CD14-positive monocyte (primary cell): ENCODE measurements around the gene NHERF2. TPM values are rescaled to one million over a fixed set of nuclear protein-coding genes. Genes with fewer than 3 reads are reported as not detected.

Source experiments
- DNase-seq, 3 donors: peaks; one replicate each; pipeline ENCODE4 v3.0.0-alpha.2; 2011 to 2022
- H2AFZ ChIP-seq: 2 replicates; pipeline ENCODE4 v1.6.0; 2012; ENCODE audit warnings: mild to moderate bottlenecking, low read depth, low read length, inconsistent platforms; ENCODE audit not compliant: insufficient read depth, poor library complexity, severe bottlenecking
- H3K27ac ChIP-seq, 2 donors: 1 replicate in 1 of 2; 2 replicates in 1 of 2; pipeline ENCODE4 v1.5.1; 2012 to 2013; ENCODE audit warnings: low read length in 2 of 2, control low read depth in 1 of 2, inconsistent platforms in 1 of 2, low read depth in 1 of 2, mild to moderate bottlenecking in 1 of 2
- H3K27me3 ChIP-seq, 2 donors: one replicate each; pipeline versions ENCODE4 v1.6.0 to v1.6.1; 2011 to 2013; ENCODE audit warnings: low read length in 2 of 2; ENCODE audit not compliant: control insufficient read depth in 2 of 2, insufficient read depth in 2 of 2
- H3K36me3 ChIP-seq, 2 donors: replicated peaks in 1 of 2; 1 replicate in 1 of 2; 2 replicates in 1 of 2; pipeline versions ENCODE4 v1.5.1 to v1.6.1; 2012 to 2013; ENCODE audit warnings: low read length in 2 of 2, control low read depth in 1 of 2, inconsistent platforms in 1 of 2, mild to moderate bottlenecking in 1 of 2; ENCODE audit not compliant: insufficient read depth in 2 of 2, control insufficient read depth in 1 of 2
- H3K4me1 ChIP-seq, 2 donors: 1 replicate in 1 of 2; 2 replicates in 1 of 2; pipeline versions ENCODE4 v1.5.1 to v1.6.1; 2012 to 2013; ENCODE audit warnings: low read length in 2 of 2, control low read depth in 1 of 2, inconsistent platforms in 1 of 2, mild to moderate bottlenecking in 1 of 2, moderate library complexity in 1 of 2; ENCODE audit not compliant: insufficient read depth in 2 of 2, control insufficient read depth in 1 of 2
- H3K4me2 ChIP-seq: replicated peaks from 2 replicates; pipeline ENCODE3; 2012; ENCODE audit warnings: low read length, moderate library complexity, mild to moderate bottlenecking; ENCODE audit not compliant: poor library complexity, severe bottlenecking; ENCODE audit errors: extremely low read depth
- H3K4me3 ChIP-seq, 3 experiments: fragments of 200-600 bp in 1 of 3; sonication (generic) in 1 of 3; replicated peaks in 1 of 3; 1 replicate in 2 of 3; 2 replicates in 1 of 3; pipeline ENCODE4 v1.5.1; 2011 to 2013; ENCODE audit warnings: low read length in 3 of 3, mild to moderate bottlenecking in 3 of 3, control low read depth in 2 of 3, low read depth in 2 of 3, inconsistent platforms in 1 of 3, moderate library complexity in 1 of 3
- H3K79me2 ChIP-seq: 2 replicates; pipeline ENCODE4 v1.6.0; 2012; ENCODE audit warnings: mild to moderate bottlenecking, control low read depth, inconsistent platforms, low read length, moderate library complexity; ENCODE audit not compliant: insufficient read depth
- H3K9ac ChIP-seq: 2 replicates; pipeline ENCODE4 v1.6.0; 2017; ENCODE audit warnings: low read length, mild to moderate bottlenecking; ENCODE audit not compliant: insufficient read depth, poor library complexity, severe bottlenecking
- H3K9me3 ChIP-seq, 2 donors: replicated peaks in 1 of 2; 1 replicate in 1 of 2; 2 replicates in 1 of 2; pipeline versions ENCODE4 v1.5.1 to v1.6.1; 2012 to 2013; ENCODE audit warnings: low read length in 2 of 2, control low read depth in 1 of 2; ENCODE audit not compliant: control insufficient read depth in 1 of 2, insufficient read depth in 1 of 2
- H4K20me1 ChIP-seq: 2 replicates; pipeline ENCODE4 v1.6.0; 2012; ENCODE audit warnings: mild to moderate bottlenecking, low read length, control low read depth, moderate library complexity; ENCODE audit not compliant: insufficient read depth
- H3K27ac Mint-ChIP-seq, 7 donors: one replicate each; pipeline ENCODE4 v1.8.0; 2020; ENCODE audit warnings: mild to moderate bottlenecking in 7 of 7, mixed read lengths in 7 of 7, moderate library complexity in 6 of 7, inconsistent platforms in 2 of 7
- H3K27me3 Mint-ChIP-seq, 3 donors: one replicate each; pipeline ENCODE4 v1.8.0; 2021 to 2022; ENCODE audit warnings: low read depth in 3 of 3, mild to moderate bottlenecking in 3 of 3, mixed read lengths in 3 of 3, moderate library complexity in 3 of 3, inconsistent platforms in 1 of 3
- H3K36me3 Mint-ChIP-seq, 2 donors: one replicate each; pipeline ENCODE4 v1.8.0; 2020; ENCODE audit warnings: mixed read lengths in 2 of 2, inconsistent platforms in 1 of 2, mild to moderate bottlenecking in 1 of 2
- H3K4me1 Mint-ChIP-seq: one replicate; pipeline ENCODE4 v1.8.0; 2020; ENCODE audit warnings: mild to moderate bottlenecking, mixed read lengths
- H3K4me3 Mint-ChIP-seq, 2 donors: one replicate each; pipeline ENCODE4 v1.8.0; 2020; ENCODE audit warnings: mild to moderate bottlenecking in 2 of 2, mixed read lengths in 2 of 2, moderate library complexity in 1 of 2
- H3K9me3 Mint-ChIP-seq, 7 donors: one replicate each; pipeline ENCODE4 v1.8.0; 2020 to 2022; ENCODE audit warnings: mixed read lengths in 7 of 7, mild to moderate bottlenecking in 6 of 7, moderate library complexity in 6 of 7, inconsistent platforms in 2 of 7
- CTCF ChIP-seq: fragments of 200-600 bp; IDR thresholded peaks from one replicate; pipeline ENCODE4 v1.8.0; 2022; ENCODE audit warnings: antibody characterized with exemption, mild to moderate bottlenecking
- WGBS: methylation state at CpG from one replicate; pipeline ENCODE4 v1.1.5; 2013; ENCODE audit warnings: missing lambda C conversion rate; ENCODE audit not compliant: insufficient coverage; 5-methylcytosine and 5-hydroxymethylcytosine counted together
- intact Hi-C, 2 donors: fragments of 100-400 bp; cut with micrococcal nuclease; formaldehyde crosslinking; loops; one replicate each; pipeline versions ENCODE4 v1.15.0 to v1.15.1; 2023
- polyA plus RNA-seq, 3 donors: library from polyadenylated mRNA; depleted of rRNA in 1 of 3; unstranded in 2 of 3; stranded (reverse) in 1 of 3; fragments of 300-500 nt in 2 of 3; fragments of >200 nt in 1 of 3; fragmentation: Illumina TruSeq in 2 of 3; gene quantifications; 1 replicate in 2 of 3; 2 replicates in 1 of 3; pipeline ENCODE4 v1.2.3, GENCODE V29; 2012 to 2021

NHERF2 gene
- polyA plus RNA-seq, 3 donors, result 0.66 to 8.2 (median 0.78) TPM

- no peak overlapping the region for H3K4me2 ChIP-seq
- H3K9ac ChIP-seq, result no peak overlapping the region
- H3K27me3 ChIP-seq, result no peaks in the 10 kb centered on the region
- TF ChIP-seq CTCF, result no peak
- intact Hi-C loops, result loop anchor here (10.0 kb wide), 2 partner anchors 243 to 253 kb away; partner anchors contain the start of gene ECI1 (in 1 of the 2)
- DNase-seq, result no peak
- Mint-ChIP-seq H3K36me3 (peaks cover 43 to 65% of the 10 kb centered on the region in 2 donors), H3K4me3 (no peak overlapping the region), H3K27me3 (peaks cover 0 to 1% (median 0%) of the 10 kb centered on the region in 3 donors), H3K27ac (no peak overlapping the region), H3K4me1 (peaks cover 20% of the 10 kb centered on the region), H3K9me3 (peaks cover 0 to 2% (median 0%) of the 10 kb centered on the region in 7 donors)
- H3K36me3 ChIP-seq, result peaks cover 54 to 68% of the 10 kb centered on the region in 2 donors
- WGBS, result 97% methylated on average over 52 of the region's 53 CpGs
- H3K9me3 ChIP-seq, result no peaks in the 10 kb centered on the region
- H2AFZ ChIP-seq, result no peak overlapping the region
- peaks cover 47% of the 10 kb centered on the region for H4K20me1 ChIP-seq
- peaks cover 8 to 28% of the 10 kb centered on the region in 2 donors for H3K4me1 ChIP-seq
- peaks cover 32% of the 10 kb centered on the region for H3K79me2 ChIP-seq
- no peak overlapping the region for H3K27ac ChIP-seq
- no peak overlapping the region for H3K4me3 ChIP-seq
Measured at GRCh38 chr16:2001456-2002355, 25.0 kb upstream of the NHERF2 start.

- H3K4me3 ChIP-seq, result no peak overlapping the region
- Mint-ChIP-seq H3K27me3 (peaks cover 0 to 1% (median 0%) of the 10 kb centered on the region in 3 donors), H3K4me3 (no peak overlapping the region), H3K27ac (no peak overlapping the region), H3K4me1 (peaks cover 28% of the 10 kb centered on the region), H3K36me3 (peaks cover 35 to 57% of the 10 kb centered on the region in 2 donors), H3K9me3 (peaks cover 0 to 2% (median 0%) of the 10 kb centered on the region in 7 donors)
- no peak overlapping the region for H2AFZ ChIP-seq
- H3K36me3 ChIP-seq, result peaks cover 51 to 59% of the 10 kb centered on the region in 2 donors
- H3K4me2 ChIP-seq, result no peak overlapping the region
- no peak overlapping the region for H3K27ac ChIP-seq
- DNase-seq, result no peak
- intact Hi-C loops, result loop anchor here (10.0 kb wide), 2 partner anchors 242 to 252 kb away; partner anchors contain the start of gene ECI1 (in 1 of the 2)
- WGBS, result 98% methylated on average over 47 of the region's 47 CpGs
- no peaks in the 10 kb centered on the region for H3K9me3 ChIP-seq
- H4K20me1 ChIP-seq, result peaks cover 56% of the 10 kb centered on the region
- H3K4me1 ChIP-seq, result peaks cover 14 to 37% of the 10 kb centered on the region in 2 donors
- H3K9ac ChIP-seq, result no peak overlapping the region
- peaks cover 42% of the 10 kb centered on the region for H3K79me2 ChIP-seq
- no peak for TF ChIP-seq CTCF
- H3K27me3 ChIP-seq, result no peaks in the 10 kb centered on the region
Measured at GRCh38 chr16:2002406-2003230, 24.1 kb upstream of the NHERF2 start.
